IPS-18c (cell line): Measurements from ENCODE around the gene ETV6.
"Not testable (repeated sequence)": the region's sequence is repeated elsewhere in the genome, so short reads cannot be mapped to it uniquely, and the experiment has no call there.

ENCODE experiments used
- H3K4me3 ChIP-seq: 2 replicates; pipeline ENCODE4 v1.7.0; 2013; ENCODE audit warnings: low read depth, mild to moderate bottlenecking, low read length, moderate library complexity; ENCODE audit not compliant: insufficient read depth
- H3K9me3 ChIP-seq: one replicate; pipeline ENCODE4 v1.6.1; 2013; ENCODE audit warnings: mild to moderate bottlenecking, low read length, moderate library complexity; ENCODE audit not compliant: control insufficient read depth, insufficient read depth

ETV6 gene

GRCh38 chr12:11895421-11896078 is 246.1 kb downstream of the ETV6 start:
- no peak overlapping the region for H3K4me3 ChIP-seq
- H3K9me3 ChIP-seq: no peaks in the 10 kb centered on the region

- Histone ChIP-seq H3K4me3 (no peak overlapping the region), H3K9me3 (no peaks in the 10 kb centered on the region)
These were observed 247.0 kb downstream of the ETV6 start for GRCh38 chr12:11896417-11896929.

- Histone ChIP-seq H3K4me3 (no peak overlapping the region), H3K9me3 (no peaks in the 10 kb centered on the region)
These were observed 248.4 kb downstream of the ETV6 start for GRCh38 chr12:11897923-11898322.

- Histone ChIP-seq H3K4me3 (no peak overlapping the region), H3K9me3 (peaks cover 2% of the 10 kb centered on the region)
These were observed 252.4 kb downstream of the ETV6 start for GRCh38 chr12:11901701-11902524.

GRCh38 chr12:11902525-11902875 is 253.0 kb downstream of the ETV6 start:
- Histone ChIP-seq H3K4me3 (no peak overlapping the region), H3K9me3 (peaks cover 2% of the 10 kb centered on the region)

GRCh38 chr12:11904124-11904523 is 254.7 kb downstream of the ETV6 start:
- Histone ChIP-seq H3K9me3 (peaks cover 5% of the 10 kb centered on the region), H3K4me3 (no peak overlapping the region)

- Histone ChIP-seq H3K9me3 (peaks cover 5% of the 10 kb centered on the region), H3K4me3 (no peak overlapping the region)
These were observed 256.1 kb downstream of the ETV6 start for GRCh38 chr12:11905534-11905933.

GRCh38 chr12:11906286-11906935 is 256.9 kb downstream of the ETV6 start:
- H3K9me3 ChIP-seq: peaks cover 5% of the 10 kb centered on the region
- no peak overlapping the region for H3K4me3 ChIP-seq

- Histone ChIP-seq H3K9me3 (peaks cover 5% of the 10 kb centered on the region), H3K4me3 (no peak overlapping the region)
These were observed 258.2 kb downstream of the ETV6 start for GRCh38 chr12:11907625-11908024.

GRCh38 chr12:11909406-11909805 is 259.9 kb downstream of the ETV6 start:
- not testable (repeated sequence) for H3K4me3 ChIP-seq, H3K9me3 ChIP-seq

- no peaks in the 10 kb centered on the region for H3K9me3 ChIP-seq
- no peak overlapping the region for H3K4me3 ChIP-seq
These were observed 266.6 kb downstream of the ETV6 start for GRCh38 chr12:11916113-11916512.

- Histone ChIP-seq H3K4me3 (no peak overlapping the region), H3K9me3 (no peaks in the 10 kb centered on the region)
These were observed 267.3 kb downstream of the ETV6 start for GRCh38 chr12:11916771-11917170.

- Histone ChIP-seq H3K9me3 (no peaks in the 10 kb centered on the region), H3K4me3 (no peak overlapping the region)
These were observed 268.0 kb downstream of the ETV6 start for GRCh38 chr12:11917501-11917900.

GRCh38 chr12:11920231-11920630 is 270.8 kb downstream of the ETV6 start:
- Histone ChIP-seq H3K9me3 (no peaks in the 10 kb centered on the region), H3K4me3 (no peak overlapping the region)

GRCh38 chr12:11922361-11922760 is 272.9 kb downstream of the ETV6 start:
- H3K4me3 ChIP-seq: no peak overlapping the region
- H3K9me3 ChIP-seq: no peaks in the 10 kb centered on the region

GRCh38 chr12:11923067-11923466 is 273.6 kb downstream of the ETV6 start:
- no peaks in the 10 kb centered on the region for H3K9me3 ChIP-seq

GRCh38 chr12:11927286-11927935 is 277.9 kb downstream of the ETV6 start:
- H3K4me3 ChIP-seq: no peak overlapping the region
- peaks cover 2% of the 10 kb centered on the region for H3K9me3 ChIP-seq

More at GRCh38 chr12:11923067-11923466, 273.6 kb downstream of the ETV6 start:
- H3K4me3 ChIP-seq: no peak overlapping the region
